SK-N-SH treated with all-trans-retinoic acid at 6 μM for 48 hours (cell line): Measurements from ENCODE around the gene CHCHD6.

Experiments
- ATAC-seq: fragments of 200-7000 bp; cut with Tn5 transposase; 3 replicates; pipeline ENCODE4 v1.9.1; 2020; ENCODE audit warnings: mild to moderate bottlenecking, moderate library complexity
- BACH2 ChIP-seq: fragments of 250-450 bp; sonication (Bioruptor Pico); IDR thresholded peaks from 2 replicates; pipeline ENCODE4 v1.9.0; 2021; ENCODE audit warnings: mild to moderate bottlenecking, borderline replicate concordance
- GLIS3 ChIP-seq: fragments of 250-450 bp; sonication (Bioruptor Pico); IDR thresholded peaks from 2 replicates; pipeline ENCODE4 v1.5.0; 2020; ENCODE audit warnings: mild to moderate bottlenecking, moderate library complexity
- ISL1 ChIP-seq: fragments of 250-450 bp; sonication (Bioruptor Pico); IDR thresholded peaks from 2 replicates; pipeline ENCODE4 v2.1.2; 2022; ENCODE audit warnings: mild to moderate bottlenecking, moderate library complexity
- OSR1 ChIP-seq: fragments of 250-450 bp; sonication (Bioruptor Pico); IDR thresholded peaks from 2 replicates; pipeline ENCODE4 v1.8.0; 2022; ENCODE audit warnings: moderate library complexity, mild to moderate bottlenecking, inconsistent platforms
- PPARA ChIP-seq: fragments of 250-450 bp; sonication (Bioruptor Pico); IDR thresholded peaks from 2 replicates; pipeline ENCODE4 v1.5.0; 2020; ENCODE audit warnings: mild to moderate bottlenecking, borderline replicate concordance
- RARB ChIP-seq: fragments of 250-450 bp; sonication (Bioruptor Pico); IDR thresholded peaks from 2 replicates; pipeline ENCODE4 v1.8.0; 2021; ENCODE audit warnings: mild to moderate bottlenecking, moderate library complexity
- SNAI2 ChIP-seq: fragments of 250-450 bp; sonication (Bioruptor Pico); IDR thresholded peaks from 2 replicates; pipeline ENCODE4 v1.5.0; 2020; ENCODE audit warnings: mild to moderate bottlenecking, moderate library complexity
- TOX ChIP-seq: fragments of 250-450 bp; sonication (Bioruptor Pico); IDR thresholded peaks from 2 replicates; pipeline ENCODE4 v1.8.0; 2021; ENCODE audit warnings: mild to moderate bottlenecking, moderate library complexity, borderline replicate concordance
- ZFP3 ChIP-seq: fragments of 250-450 bp; sonication (Bioruptor Pico); IDR thresholded peaks from 2 replicates; pipeline ENCODE4 v1.5.0; 2020; ENCODE audit warnings: mild to moderate bottlenecking, moderate library complexity
- ZFP30 ChIP-seq: fragments of 450-650 bp; formaldehyde crosslinking; IDR thresholded peaks from 2 replicates; pipeline ENCODE4 v1.5.0; 2022; ENCODE audit warnings: mild to moderate bottlenecking, moderate library complexity
- ZNF565 ChIP-seq: fragments of 450-650 bp; formaldehyde crosslinking; conservative IDR thresholded peaks from 2 replicates; pipeline ENCODE4 v1.5.0; 2020; ENCODE audit warnings: low read depth, mild to moderate bottlenecking, moderate library complexity
- ZNF70 ChIP-seq: fragments of 450-650 bp; formaldehyde crosslinking; IDR thresholded peaks from 2 replicates; pipeline ENCODE4 v1.5.0; 2020; ENCODE audit warnings: mild to moderate bottlenecking, moderate library complexity
- TF ChIP-seq, protein P1 (sequence below): fragments of 250-450 bp; sonication (Bioruptor Pico); IDR thresholded peaks from 2 replicates; pipeline ENCODE4 v1.8.0; 2021; ENCODE audit warnings: low read depth, mild to moderate bottlenecking, moderate library complexity, borderline replicate concordance
- TF ChIP-seq, protein P2 (sequence below): fragments of 250-450 bp; sonication (Bioruptor Pico); IDR thresholded peaks from 2 replicates; pipeline ENCODE4 v1.8.0; 2020; ENCODE audit warnings: mild to moderate bottlenecking, moderate library complexity, borderline replicate concordance
- TF ChIP-seq, protein P3 (sequence below): fragments of 250-450 bp; sonication (Bioruptor Pico); IDR thresholded peaks from 2 replicates; pipeline ENCODE4 v1.5.0; 2020; ENCODE audit warnings: mild to moderate bottlenecking, moderate library complexity
- TF ChIP-seq, protein P4 (sequence below): fragments of 250-450 bp; sonication (Bioruptor Pico); IDR thresholded peaks from 2 replicates; pipeline ENCODE4 v1.5.1; 2021; ENCODE audit warnings: mild to moderate bottlenecking, moderate library complexity
- TF ChIP-seq, protein P5 (sequence below): fragments of 250-450 bp; sonication (Bioruptor Pico); IDR thresholded peaks from 2 replicates; pipeline ENCODE4 v1.5.1; 2020; ENCODE audit warnings: low read depth, mild to moderate bottlenecking, moderate library complexity

Gene CHCHD6

DNA sequence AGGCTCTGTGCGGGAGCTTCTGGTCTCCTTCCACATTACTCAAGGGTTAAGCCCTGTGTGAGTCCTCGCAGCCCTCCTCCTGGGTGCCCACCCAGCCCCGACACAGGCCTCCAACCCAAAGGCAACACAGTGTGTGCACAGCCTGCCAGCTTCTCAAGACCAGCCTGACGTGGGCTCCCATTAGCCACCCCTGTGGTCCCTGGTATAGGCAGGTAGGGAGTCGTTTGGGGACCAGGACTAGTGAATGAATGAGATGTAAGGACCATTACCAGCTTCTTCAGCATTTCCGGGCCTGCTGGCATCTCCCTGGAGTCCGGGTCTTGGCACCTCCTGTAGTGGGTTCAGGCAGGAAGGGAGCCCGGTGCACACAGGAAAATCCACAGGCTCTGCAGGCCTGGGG is 258.7 kb downstream of the CHCHD6 start (continued):
- TF ChIP-seq, protein P1, sequence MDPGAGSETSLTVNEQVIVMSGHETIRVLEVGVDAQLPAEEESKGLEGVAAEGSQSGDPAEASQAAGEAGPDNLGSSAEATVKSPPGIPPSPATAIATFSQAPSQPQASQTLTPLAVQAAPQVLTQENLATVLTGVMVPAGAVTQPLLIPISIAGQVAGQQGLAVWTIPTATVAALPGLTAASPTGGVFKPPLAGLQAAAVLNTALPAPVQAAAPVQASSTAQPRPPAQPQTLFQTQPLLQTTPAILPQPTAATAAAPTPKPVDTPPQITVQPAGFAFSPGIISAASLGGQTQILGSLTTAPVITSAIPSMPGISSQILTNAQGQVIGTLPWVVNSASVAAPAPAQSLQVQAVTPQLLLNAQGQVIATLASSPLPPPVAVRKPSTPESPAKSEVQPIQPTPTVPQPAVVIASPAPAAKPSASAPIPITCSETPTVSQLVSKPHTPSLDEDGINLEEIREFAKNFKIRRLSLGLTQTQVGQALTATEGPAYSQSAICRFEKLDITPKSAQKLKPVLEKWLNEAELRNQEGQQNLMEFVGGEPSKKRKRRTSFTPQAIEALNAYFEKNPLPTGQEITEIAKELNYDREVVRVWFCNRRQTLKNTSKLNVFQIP (CRISPR knock-in tag) = no peak
- TF ChIP-seq ZNF70 (CRISPR knock-in tag) = no peak

DNA sequence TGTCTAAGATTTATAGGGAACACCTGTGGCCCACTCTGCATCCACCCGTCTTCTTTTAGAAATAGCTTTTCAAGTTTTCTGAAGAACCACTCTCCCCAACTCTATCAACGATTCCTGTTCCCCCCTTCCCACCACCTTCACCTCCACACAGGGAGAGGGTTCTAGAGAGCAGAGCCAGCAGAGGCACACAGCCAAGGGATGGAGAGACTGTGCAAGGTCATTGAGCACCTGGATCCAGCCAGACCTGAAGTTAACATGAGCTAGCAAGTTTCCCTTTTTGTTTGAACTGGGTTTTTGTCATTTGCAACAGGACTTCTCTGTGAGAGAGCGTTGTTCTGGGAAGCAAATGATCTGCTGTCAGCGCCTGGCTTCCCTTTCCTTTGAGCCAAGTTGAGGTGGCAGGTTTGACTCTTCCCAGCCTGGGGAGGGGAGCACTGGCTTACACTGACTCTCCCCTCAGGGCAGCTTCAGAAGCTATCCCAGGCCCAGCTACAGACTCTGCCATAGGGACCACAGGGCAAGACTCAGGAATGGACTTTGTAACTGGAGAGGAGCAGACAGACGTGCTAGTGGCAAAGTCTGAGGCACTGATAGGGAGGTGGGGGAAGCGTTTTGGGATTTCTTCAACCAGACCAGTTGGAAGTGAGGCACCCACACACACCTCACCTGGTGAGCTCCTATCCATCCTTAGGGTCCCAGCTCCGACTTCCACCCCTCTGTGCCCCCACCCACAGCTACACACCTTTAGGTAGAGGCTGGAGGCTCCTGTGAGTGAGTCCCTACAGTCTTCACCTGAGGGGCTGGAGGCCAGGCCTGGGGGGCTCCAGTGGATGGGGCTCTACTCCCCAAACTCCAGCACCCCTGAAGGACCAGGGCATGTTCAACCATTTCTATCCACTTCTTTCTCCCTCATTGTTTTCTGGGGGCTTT is 259.5 kb downstream of the CHCHD6 start:
- TF ChIP-seq, protein P2, sequence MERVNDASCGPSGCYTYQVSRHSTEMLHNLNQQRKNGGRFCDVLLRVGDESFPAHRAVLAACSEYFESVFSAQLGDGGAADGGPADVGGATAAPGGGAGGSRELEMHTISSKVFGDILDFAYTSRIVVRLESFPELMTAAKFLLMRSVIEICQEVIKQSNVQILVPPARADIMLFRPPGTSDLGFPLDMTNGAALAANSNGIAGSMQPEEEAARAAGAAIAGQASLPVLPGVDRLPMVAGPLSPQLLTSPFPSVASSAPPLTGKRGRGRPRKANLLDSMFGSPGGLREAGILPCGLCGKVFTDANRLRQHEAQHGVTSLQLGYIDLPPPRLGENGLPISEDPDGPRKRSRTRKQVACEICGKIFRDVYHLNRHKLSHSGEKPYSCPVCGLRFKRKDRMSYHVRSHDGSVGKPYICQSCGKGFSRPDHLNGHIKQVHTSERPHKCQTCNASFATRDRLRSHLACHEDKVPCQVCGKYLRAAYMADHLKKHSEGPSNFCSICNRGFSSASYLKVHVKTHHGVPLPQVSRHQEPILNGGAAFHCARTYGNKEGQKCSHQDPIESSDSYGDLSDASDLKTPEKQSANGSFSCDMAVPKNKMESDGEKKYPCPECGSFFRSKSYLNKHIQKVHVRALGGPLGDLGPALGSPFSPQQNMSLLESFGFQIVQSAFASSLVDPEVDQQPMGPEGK (CRISPR knock-in tag) = no peak
- TF ChIP-seq PPARA (CRISPR knock-in tag) = no peak
- TF ChIP-seq, protein P3, sequence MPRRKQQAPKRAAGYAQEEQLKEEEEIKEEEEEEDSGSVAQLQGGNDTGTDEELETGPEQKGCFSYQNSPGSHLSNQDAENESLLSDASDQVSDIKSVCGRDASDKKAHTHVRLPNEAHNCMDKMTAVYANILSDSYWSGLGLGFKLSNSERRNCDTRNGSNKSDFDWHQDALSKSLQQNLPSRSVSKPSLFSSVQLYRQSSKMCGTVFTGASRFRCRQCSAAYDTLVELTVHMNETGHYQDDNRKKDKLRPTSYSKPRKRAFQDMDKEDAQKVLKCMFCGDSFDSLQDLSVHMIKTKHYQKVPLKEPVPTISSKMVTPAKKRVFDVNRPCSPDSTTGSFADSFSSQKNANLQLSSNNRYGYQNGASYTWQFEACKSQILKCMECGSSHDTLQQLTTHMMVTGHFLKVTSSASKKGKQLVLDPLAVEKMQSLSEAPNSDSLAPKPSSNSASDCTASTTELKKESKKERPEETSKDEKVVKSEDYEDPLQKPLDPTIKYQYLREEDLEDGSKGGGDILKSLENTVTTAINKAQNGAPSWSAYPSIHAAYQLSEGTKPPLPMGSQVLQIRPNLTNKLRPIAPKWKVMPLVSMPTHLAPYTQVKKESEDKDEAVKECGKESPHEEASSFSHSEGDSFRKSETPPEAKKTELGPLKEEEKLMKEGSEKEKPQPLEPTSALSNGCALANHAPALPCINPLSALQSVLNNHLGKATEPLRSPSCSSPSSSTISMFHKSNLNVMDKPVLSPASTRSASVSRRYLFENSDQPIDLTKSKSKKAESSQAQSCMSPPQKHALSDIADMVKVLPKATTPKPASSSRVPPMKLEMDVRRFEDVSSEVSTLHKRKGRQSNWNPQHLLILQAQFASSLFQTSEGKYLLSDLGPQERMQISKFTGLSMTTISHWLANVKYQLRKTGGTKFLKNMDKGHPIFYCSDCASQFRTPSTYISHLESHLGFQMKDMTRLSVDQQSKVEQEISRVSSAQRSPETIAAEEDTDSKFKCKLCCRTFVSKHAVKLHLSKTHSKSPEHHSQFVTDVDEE (CRISPR knock-in tag) = no peak
- TF ChIP-seq BACH2 (CRISPR knock-in tag) = no peak
- no peak for TF ChIP-seq GLIS3
- no peak for TF ChIP-seq ZFP30 (CRISPR knock-in tag)
- TF ChIP-seq, protein P4, sequence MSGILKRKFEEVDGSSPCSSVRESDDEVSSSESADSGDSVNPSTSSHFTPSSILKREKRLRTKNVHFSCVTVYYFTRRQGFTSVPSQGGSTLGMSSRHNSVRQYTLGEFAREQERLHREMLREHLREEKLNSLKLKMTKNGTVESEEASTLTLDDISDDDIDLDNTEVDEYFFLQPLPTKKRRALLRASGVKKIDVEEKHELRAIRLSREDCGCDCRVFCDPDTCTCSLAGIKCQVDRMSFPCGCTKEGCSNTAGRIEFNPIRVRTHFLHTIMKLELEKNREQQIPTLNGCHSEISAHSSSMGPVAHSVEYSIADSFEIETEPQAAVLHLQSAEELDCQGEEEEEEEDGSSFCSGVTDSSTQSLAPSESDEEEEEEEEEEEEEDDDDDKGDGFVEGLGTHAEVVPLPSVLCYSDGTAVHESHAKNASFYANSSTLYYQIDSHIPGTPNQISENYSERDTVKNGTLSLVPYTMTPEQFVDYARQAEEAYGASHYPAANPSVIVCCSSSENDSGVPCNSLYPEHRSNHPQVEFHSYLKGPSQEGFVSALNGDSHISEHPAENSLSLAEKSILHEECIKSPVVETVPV = no peak
- no peak for TF ChIP-seq SNAI2 (CRISPR knock-in tag)
- TF ChIP-seq, protein P5, sequence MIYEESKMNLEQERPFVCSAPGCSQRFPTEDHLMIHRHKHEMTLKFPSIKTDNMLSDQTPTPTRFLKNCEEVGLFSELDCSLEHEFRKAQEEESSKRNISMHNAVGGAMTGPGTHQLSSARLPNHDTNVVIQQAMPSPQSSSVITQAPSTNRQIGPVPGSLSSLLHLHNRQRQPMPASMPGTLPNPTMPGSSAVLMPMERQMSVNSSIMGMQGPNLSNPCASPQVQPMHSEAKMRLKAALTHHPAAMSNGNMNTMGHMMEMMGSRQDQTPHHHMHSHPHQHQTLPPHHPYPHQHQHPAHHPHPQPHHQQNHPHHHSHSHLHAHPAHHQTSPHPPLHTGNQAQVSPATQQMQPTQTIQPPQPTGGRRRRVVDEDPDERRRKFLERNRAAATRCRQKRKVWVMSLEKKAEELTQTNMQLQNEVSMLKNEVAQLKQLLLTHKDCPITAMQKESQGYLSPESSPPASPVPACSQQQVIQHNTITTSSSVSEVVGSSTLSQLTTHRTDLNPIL (CRISPR knock-in tag) = no peak
- TF ChIP-seq ISL1 (CRISPR knock-in tag) = no peak
- TF ChIP-seq TOX (CRISPR knock-in tag) = no peak
- TF ChIP-seq ZFP3 = no peak
- no peak for TF ChIP-seq ZNF565 (CRISPR knock-in tag)
- TF ChIP-seq, protein P1 (CRISPR knock-in tag) = no peak
- no peak for ATAC-seq

DNA sequence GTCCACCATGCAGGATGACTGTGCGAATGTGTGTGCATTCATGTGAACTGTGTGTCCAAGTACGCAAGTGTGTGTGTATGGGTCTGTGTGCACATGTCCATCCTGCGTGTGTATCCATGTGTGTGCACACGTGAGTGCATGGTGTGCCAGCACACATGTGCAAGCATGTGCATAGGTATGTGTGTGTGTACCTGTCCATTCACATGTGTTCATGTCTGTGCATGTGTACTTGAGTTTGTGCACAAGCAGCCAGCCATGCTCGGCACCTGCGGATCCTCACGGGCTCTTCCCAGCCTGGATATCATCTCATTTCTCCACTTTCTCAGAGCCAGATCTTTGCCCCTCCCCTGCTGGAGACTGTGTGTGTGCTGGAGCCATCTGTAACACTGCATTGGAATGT is 260.2 kb downstream of the CHCHD6 start:
- ATAC-seq = no peak
- TF ChIP-seq OSR1 = no peak
- TF ChIP-seq RARB (CRISPR knock-in tag) = no peak
- TF ChIP-seq BACH2 (CRISPR knock-in tag) = no peak
- no peak for TF ChIP-seq ZNF70 (CRISPR knock-in tag)
- TF ChIP-seq, protein P3 (CRISPR knock-in tag) = no peak
- TF ChIP-seq, protein P1 (CRISPR knock-in tag) = no peak
- TF ChIP-seq ZFP30 (CRISPR knock-in tag) = no peak
- TF ChIP-seq SNAI2 (CRISPR knock-in tag) = no peak
- no peak for TF ChIP-seq ZFP3
- TF ChIP-seq, protein P4 = no peak
